Measurements from ENCODE around the gene LYPD1.
"Not testable (repeated sequence)": the region's sequence is repeated elsewhere in the genome, so short reads cannot be mapped to it uniquely, and the experiment has no call there.

The LYPD1 gene

GRCh38 chr2:132669908-132670495 lies at the start of gene LYPD1:
Gene LYPD1, minus strand, starts transcription at chr2:132670205. Its CDS starts 273 bp downstream, at chr2:132669932.
- no peak for DNase-seq

GRCh38 chr2:132719480-132719879 lies 49.5 kb upstream of the LYPD1 start:
- no peak for DNase-seq

- no peak for DNase-seq
Observed at GRCh38 chr2:132716954-132717353, 46.9 kb upstream of the LYPD1 start.

GRCh38 chr2:132715386-132716351 lies 45.7 kb upstream of the LYPD1 start:
- no peak for DNase-seq

GRCh38 chr2:132703396-132703795 lies 33.4 kb upstream of the LYPD1 start:
- no peak for DNase-seq

- no peak for DNase-seq
Observed at GRCh38 chr2:132701810-132702209, 31.8 kb upstream of the LYPD1 start.

- not testable (repeated sequence) for DNase-seq
Observed at GRCh38 chr2:132699802-132700201, 29.8 kb upstream of the LYPD1 start.

GRCh38 chr2:132698347-132698746 lies 28.3 kb upstream of the LYPD1 start:
- not testable (repeated sequence) for DNase-seq

GRCh38 chr2:132697556-132698205 lies 27.7 kb upstream of the LYPD1 start:
- no peak for DNase-seq

- no peak for DNase-seq
Observed at GRCh38 chr2:132692816-132693215, 22.8 kb upstream of the LYPD1 start.

- DNase-seq: no peak
Observed at GRCh38 chr2:132691556-132691955, 21.6 kb upstream of the LYPD1 start.

- no peak for DNase-seq
Observed at GRCh38 chr2:132690664-132691303, 20.8 kb upstream of the LYPD1 start.

GRCh38 chr2:132681766-132682165 lies 11.8 kb upstream of the LYPD1 start:
- no peak for DNase-seq

GRCh38 chr2:132680544-132680943 lies 10.5 kb upstream of the LYPD1 start:
- DNase-seq: no peak

GRCh38 chr2:132678483-132678882 lies 8.5 kb upstream of the LYPD1 start:
- no peak for DNase-seq

- no peak for DNase-seq
Observed at GRCh38 chr2:132677661-132678060, 7.7 kb upstream of the LYPD1 start.

- DNase-seq: no peak
Observed at GRCh38 chr2:132676999-132677398, 7.0 kb upstream of the LYPD1 start.

GRCh38 chr2:132671151-132671835 lies 1.3 kb upstream of the LYPD1 start:
- DNase-seq: no peak

GRCh38 chr2:132670496-132671150 lies 618 bp upstream of the LYPD1 start:
- DNase-seq: no peak

- DNase-seq: no peak
Observed at GRCh38 chr2:132668987-132669907, 758 bp downstream of the LYPD1 start.

Measured in hematopoietic multipotent progenitor cell treated with erythropoietin and hydrocortisone succinate and interleukin-3 and kit ligand, for 6 days (in vitro differentiated cells).